ENCODE results near the gene NDUFB10. TPM values are rescaled to one million over a fixed set of nuclear protein-coding genes. Genes with fewer than 3 reads are reported as not detected.

The NDUFB10 gene
- polyA plus RNA-seq, 1 of the 3 experiments (the other 2 are of a cell fraction) = 468 TPM

GRCh38 chr16:2008009-2008526, 48.7 kb downstream of the NDUFB10 start (continued):
- TF ChIP-seq REST (IDR thresholded peaks at IDR 0.05; ENCODE audit: low read depth, low read length) = no peak
- TF ChIP-seq CHD2 (IDR thresholded peaks at IDR 0.05; ENCODE audit: low read length, partially characterized antibody) = no peak
- no peak for TF ChIP-seq RFX5 (IDR thresholded peaks at IDR 0.05; ENCODE audit: low read length)

- H3K27ac ChIP-seq (ENCODE audit: low read depth in 2 of 2, low read length in 1 of 2) = peak overlapping the region; percentile 72 to 75
- H3K79me2 ChIP-seq (ENCODE audit: insufficient read depth) = peaks cover 67% of the 10 kb centered on the region
- WGBS (ENCODE audit: low lambda C conversion rate) = 3% methylated on average over 8 of the region's 23 CpGs
- DNase-seq = peak; percentile 61
- peaks cover 24 to 58% of the 10 kb centered on the region in 2 experiments; a peak in 3 of 4 replicates for H3K4me1 ChIP-seq (ENCODE audit: control insufficient read depth in 1 of 2, insufficient read depth in 2 of 2, low read depth in 1 of 2, low read length in 1 of 2)
- H3F3A ChIP-seq (replicated peaks; ENCODE audit: insufficient read depth) = peaks cover 15% of the 10 kb centered on the region
- H4K20me1 ChIP-seq (ENCODE audit: insufficient read depth) = peaks cover 55% of the 10 kb centered on the region
- H3K36me3 ChIP-seq (replicated peaks in 1 of 2; ENCODE audit: control insufficient read depth in 1 of 2, insufficient read depth in 2 of 2, low read length in 1 of 2) = peaks cover 0 to 6% of the 10 kb centered on the region in 2 experiments
- H3K9me3 ChIP-seq = no peaks in the 10 kb centered on the region
- no peaks in the 10 kb centered on the region for H3K9me2 ChIP-seq
- H3K9ac ChIP-seq = peak overlapping the region; percentile 95
- ChIA-PET POLR2A (interaction anchor here (0.6 to 1.4 kb wide), 4 partner anchors 11 to 147 kb away, joined by 3 to 8 read pairs (median 6); partner anchors contain the start of genes RPS2 and TRAF7), CTCF (interaction anchor here (1.1 to 1.7 kb wide), 7 partner anchors 13 to 139 kb away, joined by 3 to 12 read pairs (median 5); partner anchors contain the start of genes NTHL1, RPS2 and TSC2)
- H3K4me3 ChIP-seq (ENCODE audit: low read depth in 2 of 2, low read length in 1 of 2) = peak overlapping the region; percentile 90 to 91
- no peak overlapping the region for H2AFZ ChIP-seq (ENCODE audit: low read depth)
- TF ChIP-seq USF2 (IDR thresholded peaks at IDR 0.05; ENCODE audit: borderline replicate concordance, low read depth, low read length) = no peak
- 0 out of 2 replicates have a peak, but pooled peaks have one; percentile 18 for TF ChIP-seq GABPA (IDR thresholded peaks at IDR 0.05; ENCODE audit: low read depth)
- TF ChIP-seq RCOR1 (IDR thresholded peaks at IDR 0.05; ENCODE audit: low read length) = no peak
- TF ChIP-seq ELF1 (IDR thresholded peaks at IDR 0.05) = no peak
- peak overlapping the region; percentile 97 for H3K4me2 ChIP-seq
- no peaks in the 10 kb centered on the region for H3K27me3 ChIP-seq (ENCODE audit: insufficient read depth)
Observed at GRCh38 chr16:2008631-2009163, 49.4 kb downstream of the NDUFB10 start.

- H3K4me1 ChIP-seq (ENCODE audit: control insufficient read depth in 1 of 2, insufficient read depth in 2 of 2, low read depth in 1 of 2, low read length in 1 of 2) = peaks cover 21 to 52% of the 10 kb centered on the region in 2 experiments; a peak in 3 of 4 replicates
- POLR2A ChIA-PET = interaction anchor here (0.6 kb wide), 2 partner anchors 45 to 146 kb away, joined by 4 to 7 read pairs; partner anchors contain the start of genes RPS2 and TRAF7
- peak overlapping the region; percentile 97 for H3K4me2 ChIP-seq
- H4K20me1 ChIP-seq (ENCODE audit: insufficient read depth) = peaks cover 49% of the 10 kb centered on the region
- peaks cover 63% of the 10 kb centered on the region for H3K79me2 ChIP-seq (ENCODE audit: insufficient read depth)
- peak; percentile 70 for DNase-seq
- H3K27me3 ChIP-seq (ENCODE audit: insufficient read depth) = no peaks in the 10 kb centered on the region
- CTCF ChIA-PET = interaction anchor here (1.1 to 1.7 kb wide), 6 partner anchors 13 to 139 kb away, joined by 3 to 12 read pairs (median 4); partner anchors contain the start of gene RPS2
- H3K4me3 ChIP-seq (ENCODE audit: low read depth in 2 of 2, low read length in 1 of 2) = peak overlapping the region; percentile 90 to 91
- 0% methylated on average over 2 of the region's 55 CpGs for WGBS (ENCODE audit: low lambda C conversion rate)
- H2AFZ ChIP-seq (ENCODE audit: low read depth) = no peak overlapping the region
- peak overlapping the region; percentile 72 to 75 for H3K27ac ChIP-seq (ENCODE audit: low read depth in 2 of 2, low read length in 1 of 2)
- peak overlapping the region; percentile 95 for H3K9ac ChIP-seq
- peaks cover 10% of the 10 kb centered on the region for H3F3A ChIP-seq (replicated peaks; ENCODE audit: insufficient read depth)
- H3K9me3 ChIP-seq = no peaks in the 10 kb centered on the region
- no peaks in the 10 kb centered on the region for H3K9me2 ChIP-seq
- H3K36me3 ChIP-seq (replicated peaks in 1 of 2; ENCODE audit: control insufficient read depth in 1 of 2, insufficient read depth in 2 of 2, low read length in 1 of 2) = peaks cover 0 to 6% of the 10 kb centered on the region in 2 experiments
- TF ChIP-seq MAX (IDR thresholded peaks at IDR 0.05; ENCODE audit: low read depth) (no peak), SMC3 (IDR thresholded peaks at IDR 0.05; ENCODE audit: low read depth, low read length) (no peak), RCOR1 (IDR thresholded peaks at IDR 0.05; ENCODE audit: low read length) (no peak), CTCF (IDR thresholded peaks at IDR 0.05) (no peak), IRF3 (IDR thresholded peaks at IDR 0.05; ENCODE audit: low read depth, low read length) (no peak), USF1 (IDR thresholded peaks at IDR 0.05; ENCODE audit: borderline replicate concordance, low read depth) (no peak), TAF1 (IDR thresholded peaks at IDR 0.05; ENCODE audit: borderline replicate concordance, low read depth, low read length) (no peak)
Observed at GRCh38 chr16:2009164-2009711, 49.9 kb downstream of the NDUFB10 start.
